PC-9 (cell line): ENCODE results near the gene BTBD10. TPM values are rescaled to one million over a fixed set of nuclear protein-coding genes. Genes with fewer than 3 reads are reported as not detected.
A peak's percentile ranks its signal among the peaks of the same experiment; 100 is the strongest.

Experiments
- BruUV-seq: library from RNA; stranded (reverse); fragments of 400-500 nt; replicated peaks from 2 replicates; lab custom pipeline; 2021; lab: Mats Ljungman, UMichigan
- CTCF ChIA-PET: fragments of 300-600 bp; sonication (Branson Sonifier 250); formaldehyde crosslinking; loops from one replicate; lab custom pipeline; 2022; ENCODE audit warnings: antibody characterized with exemption; lab: Charles Lee
- POLR2A ChIA-PET: fragments of 300-600 bp; sonication (Branson Sonifier 250); formaldehyde crosslinking; loops from one replicate; lab custom pipeline; 2022; ENCODE audit warnings: antibody characterized with exemption; ENCODE audit not compliant: unreplicated experiment; lab: Charles Lee
- DNase-seq, 2 experiments: peaks; one replicate each; pipeline versions ENCODE4 v3.0.0 to v3.0.0-alpha.2; 2015 to 2022; ENCODE audit warnings: mixed read lengths in 1 of 2
- H2AFZ ChIP-seq: fragments of 200-600 bp; sonication (generic); 2 replicates; pipeline ENCODE4 v1.8.1; 2017; ENCODE audit warnings: antibody characterized with exemption
- H3F3A ChIP-seq: fragments of 200-600 bp; sonication (generic); 2 replicates; pipeline ENCODE4 v1.8.1; 2017; ENCODE audit warnings: antibody characterized with exemption, mild to moderate bottlenecking, low read depth; ENCODE audit not compliant: insufficient read depth
- H3K27ac ChIP-seq: fragments of 200-600 bp; sonication (generic); 2 replicates; pipeline ENCODE4 v1.6.1; 2016; ENCODE audit warnings: mixed run types
- H3K27me3 ChIP-seq: fragments of 200-600 bp; sonication (generic); 2 replicates; pipeline ENCODE4 v1.6.1; 2016; ENCODE audit warnings: low read depth, mixed run types; ENCODE audit not compliant: insufficient read depth
- H3K36me3 ChIP-seq: fragments of 200-600 bp; sonication (generic); 2 replicates; pipeline ENCODE4 v1.6.1; 2016; ENCODE audit warnings: low read depth, mixed run types
- H3K4me1 ChIP-seq: fragments of 200-600 bp; sonication (generic); replicated peaks from 2 replicates; pipeline ENCODE4 v1.6.1; 2016; ENCODE audit warnings: mixed run types; ENCODE audit not compliant: insufficient read depth
- H3K4me2 ChIP-seq: fragments of 200-600 bp; sonication (generic); 2 replicates; pipeline ENCODE4 v1.6.1; 2017; ENCODE audit warnings: mixed run types
- H3K4me3 ChIP-seq: fragments of 200-600 bp; sonication (generic); 2 replicates; pipeline ENCODE4 v1.6.1; 2016; ENCODE audit warnings: mixed run types
- H3K79me2 ChIP-seq: fragments of 200-600 bp; sonication (generic); 2 replicates; pipeline ENCODE4 v1.6.1; 2017; ENCODE audit warnings: low read depth, mixed run types
- H3K9me2 ChIP-seq: fragments of 200-600 bp; sonication (generic); 2 replicates; pipeline ENCODE4 v1.8.1; 2017; ENCODE audit warnings: mild to moderate bottlenecking; ENCODE audit not compliant: insufficient read depth
- H3K9me3 ChIP-seq: fragments of 200-600 bp; sonication (generic); 2 replicates; pipeline ENCODE4 v1.8.1; 2016; ENCODE audit warnings: low read depth; ENCODE audit not compliant: insufficient read depth
- H4K20me1 ChIP-seq: fragments of 200-600 bp; sonication (generic); 2 replicates; pipeline ENCODE4 v1.8.1; 2017; ENCODE audit not compliant: insufficient read depth
- CTCF ChIP-seq: fragments of 200-600 bp; sonication (generic); conservative IDR thresholded peaks from 2 replicates; pipeline ENCODE4 v1.6.1; 2017; ENCODE audit warnings: mixed run types, antibody characterized with exemption, mild to moderate bottlenecking, moderate library complexity
- EZH2 ChIP-seq: fragments of 200-600 bp; sonication (generic); IDR thresholded peaks from 2 replicates; pipeline ENCODE4 v1.8.0; 2017; ENCODE audit warnings: antibody characterized with exemption, low read depth
- intact Hi-C: fragments of 100-400 bp; cut with micrococcal nuclease; formaldehyde crosslinking; loops from one replicate; pipeline ENCODE4 v1.10.0; 2022; ENCODE audit not compliant: unreplicated experiment
- total RNA-seq: library from RNA; stranded (reverse); gene quantifications from 2 replicates; pipeline ENCODE4 v1.2.3, GENCODE V29; 2021

Gene BTBD10
- total RNA-seq, 1 experiment from 2014 or later, result 16.5 TPM

GRCh38 chr11:13495929-13496328, 32.9 kb upstream of the BTBD10 start, which contains the start of gene PTH:
Gene PTH, minus strand, starts transcription at chr11:13495997. Its CDS starts 3,142 bp downstream, at chr11:13492855.
- Histone ChIP-seq H2AFZ (no peak within 1 kb of the TSS), H3K4me3 (no peak within 1 kb of the TSS), H3K79me2 (no peaks in the 10 kb centered on the region), H3F3A (no peaks in the 10 kb centered on the region), H3K4me1 (no peaks in the 10 kb centered on the region), H3K9me2 (no peaks in the 10 kb centered on the region), H4K20me1 (no peaks in the 10 kb centered on the region), H3K27ac (no peak within 1 kb of the TSS), H3K4me2 (no peak within 1 kb of the TSS), H3K27me3 (no peaks in the 10 kb centered on the region; the same call in 1 of the 2 replicates), H3K36me3 (no peaks in the 10 kb centered on the region), H3K9me3 (no peaks in the 10 kb centered on the region)
- no peak for TF ChIP-seq CTCF
- no peak for TF ChIP-seq EZH2
- no TSS peak for BruUV-seq
- no peak for DNase-seq
- CTCF ChIA-PET, result no interaction called here
- POLR2A ChIA-PET, result no interaction called here
- intact Hi-C loops, result no loop called here

- BruUV-seq, result no TSS peak
- intact Hi-C loops, result no loop called here
- H3K36me3 ChIP-seq, result no peaks in the 10 kb centered on the region
These were observed 31.0 kb upstream of the BTBD10 start for GRCh38 chr11:13494051-13494450.

GRCh38 chr11:13487661-13488030, 24.6 kb upstream of the BTBD10 start:
- Histone ChIP-seq H3K9me2 (no peaks in the 10 kb centered on the region), H3K27ac (no peak overlapping the region), H3K27me3 (no peaks in the 10 kb centered on the region), H3K79me2 (no peaks in the 10 kb centered on the region), H3F3A (no peaks in the 10 kb centered on the region), H3K4me2 (no peak overlapping the region), H3K4me1 (no peaks in the 10 kb centered on the region), H3K9me3 (no peaks in the 10 kb centered on the region), H3K36me3 (no peaks in the 10 kb centered on the region), H4K20me1 (no peaks in the 10 kb centered on the region), H3K4me3 (no peak overlapping the region), H2AFZ (no peak overlapping the region)
- BruUV-seq, result no TSS peak
- ChIA-PET CTCF (no interaction called here), POLR2A (no interaction called here)
- peak; percentile 30; the same call in 1 of the 2 replicates for TF ChIP-seq CTCF
- TF ChIP-seq EZH2, result no peak
- no peak for DNase-seq
- intact Hi-C loops, result no loop called here

More at GRCh38 chr11:13494051-13494450, 31.0 kb upstream of the BTBD10 start:
- no peak overlapping the region for H3K4me3 ChIP-seq
- H3K4me1 ChIP-seq, result no peaks in the 10 kb centered on the region
- no peak overlapping the region for H3K4me2 ChIP-seq
- CTCF ChIA-PET, result no interaction called here
- H3K27ac ChIP-seq, result no peak overlapping the region
- no peak for DNase-seq
- TF ChIP-seq EZH2, result no peak
- TF ChIP-seq CTCF, result no peak
- POLR2A ChIA-PET, result no interaction called here
- no peaks in the 10 kb centered on the region for H3K9me2 ChIP-seq
- H2AFZ ChIP-seq, result no peak overlapping the region
- no peaks in the 10 kb centered on the region for H3K9me3 ChIP-seq
- no peaks in the 10 kb centered on the region for H3F3A ChIP-seq
- H3K79me2 ChIP-seq, result no peaks in the 10 kb centered on the region
- H4K20me1 ChIP-seq, result no peaks in the 10 kb centered on the region
- no peaks in the 10 kb centered on the region; the same call in 1 of the 2 replicates for H3K27me3 ChIP-seq
